ENCODE measurements around the gene TSPYL1.

DNA sequence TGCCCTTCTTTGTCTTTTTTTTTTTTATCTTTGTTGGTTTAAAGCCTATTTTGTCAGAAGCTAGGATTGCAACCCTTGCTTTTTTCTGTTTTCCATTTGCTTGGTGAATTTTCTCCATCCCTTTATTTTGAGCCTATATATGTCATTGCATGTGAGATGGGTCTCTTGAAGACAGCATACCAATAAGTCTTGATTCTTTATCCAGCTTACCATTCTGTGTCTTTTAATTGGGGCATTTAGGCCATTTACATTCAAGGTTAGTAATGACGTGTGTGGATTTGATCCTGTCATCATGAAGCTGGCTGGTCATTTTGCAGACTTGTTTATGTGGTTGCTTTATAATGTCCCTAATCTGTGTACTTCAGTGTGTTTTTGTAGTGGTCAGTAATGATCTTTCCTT, 16.4 kb downstream of the TSPYL1 start:
- TF ChIP-seq, protein P1, sequence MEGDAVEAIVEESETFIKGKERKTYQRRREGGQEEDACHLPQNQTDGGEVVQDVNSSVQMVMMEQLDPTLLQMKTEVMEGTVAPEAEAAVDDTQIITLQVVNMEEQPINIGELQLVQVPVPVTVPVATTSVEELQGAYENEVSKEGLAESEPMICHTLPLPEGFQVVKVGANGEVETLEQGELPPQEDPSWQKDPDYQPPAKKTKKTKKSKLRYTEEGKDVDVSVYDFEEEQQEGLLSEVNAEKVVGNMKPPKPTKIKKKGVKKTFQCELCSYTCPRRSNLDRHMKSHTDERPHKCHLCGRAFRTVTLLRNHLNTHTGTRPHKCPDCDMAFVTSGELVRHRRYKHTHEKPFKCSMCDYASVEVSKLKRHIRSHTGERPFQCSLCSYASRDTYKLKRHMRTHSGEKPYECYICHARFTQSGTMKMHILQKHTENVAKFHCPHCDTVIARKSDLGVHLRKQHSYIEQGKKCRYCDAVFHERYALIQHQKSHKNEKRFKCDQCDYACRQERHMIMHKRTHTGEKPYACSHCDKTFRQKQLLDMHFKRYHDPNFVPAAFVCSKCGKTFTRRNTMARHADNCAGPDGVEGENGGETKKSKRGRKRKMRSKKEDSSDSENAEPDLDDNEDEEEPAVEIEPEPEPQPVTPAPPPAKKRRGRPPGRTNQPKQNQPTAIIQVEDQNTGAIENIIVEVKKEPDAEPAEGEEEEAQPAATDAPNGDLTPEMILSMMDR (IDR thresholded peaks at IDR 0.05) = no peak
- TF ChIP-seq EP300 (IDR thresholded peaks at IDR 0.05) = no peak

Measured in ovary (tissue), 3 donors.